IgD-negative memory B cell (primary cell): ENCODE data around the gene ROBO3. TPM values are rescaled to one million over a fixed set of nuclear protein-coding genes. Genes with fewer than 3 reads are reported as not detected.

Source experiments
- H3K27ac Mint-ChIP-seq, 3 donors: one replicate each; pipeline ENCODE4 v1.8.0; 2020 to 2022; ENCODE audit warnings: mild to moderate bottlenecking in 3 of 3, mixed read lengths in 3 of 3, moderate library complexity in 1 of 3
- H3K27me3 Mint-ChIP-seq: one replicate; pipeline ENCODE4 v1.8.0; 2021; ENCODE audit warnings: mixed read lengths
- H3K36me3 Mint-ChIP-seq: one replicate; pipeline ENCODE4 v1.8.0; 2020; ENCODE audit warnings: mild to moderate bottlenecking, mixed read lengths
- H3K4me1 Mint-ChIP-seq, 3 donors: one replicate each; pipeline ENCODE4 v1.8.0; 2020 to 2022; ENCODE audit warnings: mixed read lengths in 3 of 3, mild to moderate bottlenecking in 1 of 3
- H3K4me3 Mint-ChIP-seq, 4 donors: one replicate each; pipeline ENCODE4 v1.8.0; 2020 to 2022; ENCODE audit warnings: mild to moderate bottlenecking in 4 of 4, mixed read lengths in 4 of 4, moderate library complexity in 3 of 4
- H3K9me3 Mint-ChIP-seq, 3 donors: one replicate each; pipeline ENCODE4 v1.8.0; 2020 to 2021; ENCODE audit warnings: mixed read lengths in 3 of 3, mild to moderate bottlenecking in 1 of 3
- polyA plus RNA-seq: library from polyadenylated mRNA; unstranded; fragments of 300-500 nt; fragmentation: Illumina TruSeq; gene quantifications from one replicate; pipeline ENCODE4 v1.2.3, GENCODE V29; 2021

Gene ROBO3, protein sequence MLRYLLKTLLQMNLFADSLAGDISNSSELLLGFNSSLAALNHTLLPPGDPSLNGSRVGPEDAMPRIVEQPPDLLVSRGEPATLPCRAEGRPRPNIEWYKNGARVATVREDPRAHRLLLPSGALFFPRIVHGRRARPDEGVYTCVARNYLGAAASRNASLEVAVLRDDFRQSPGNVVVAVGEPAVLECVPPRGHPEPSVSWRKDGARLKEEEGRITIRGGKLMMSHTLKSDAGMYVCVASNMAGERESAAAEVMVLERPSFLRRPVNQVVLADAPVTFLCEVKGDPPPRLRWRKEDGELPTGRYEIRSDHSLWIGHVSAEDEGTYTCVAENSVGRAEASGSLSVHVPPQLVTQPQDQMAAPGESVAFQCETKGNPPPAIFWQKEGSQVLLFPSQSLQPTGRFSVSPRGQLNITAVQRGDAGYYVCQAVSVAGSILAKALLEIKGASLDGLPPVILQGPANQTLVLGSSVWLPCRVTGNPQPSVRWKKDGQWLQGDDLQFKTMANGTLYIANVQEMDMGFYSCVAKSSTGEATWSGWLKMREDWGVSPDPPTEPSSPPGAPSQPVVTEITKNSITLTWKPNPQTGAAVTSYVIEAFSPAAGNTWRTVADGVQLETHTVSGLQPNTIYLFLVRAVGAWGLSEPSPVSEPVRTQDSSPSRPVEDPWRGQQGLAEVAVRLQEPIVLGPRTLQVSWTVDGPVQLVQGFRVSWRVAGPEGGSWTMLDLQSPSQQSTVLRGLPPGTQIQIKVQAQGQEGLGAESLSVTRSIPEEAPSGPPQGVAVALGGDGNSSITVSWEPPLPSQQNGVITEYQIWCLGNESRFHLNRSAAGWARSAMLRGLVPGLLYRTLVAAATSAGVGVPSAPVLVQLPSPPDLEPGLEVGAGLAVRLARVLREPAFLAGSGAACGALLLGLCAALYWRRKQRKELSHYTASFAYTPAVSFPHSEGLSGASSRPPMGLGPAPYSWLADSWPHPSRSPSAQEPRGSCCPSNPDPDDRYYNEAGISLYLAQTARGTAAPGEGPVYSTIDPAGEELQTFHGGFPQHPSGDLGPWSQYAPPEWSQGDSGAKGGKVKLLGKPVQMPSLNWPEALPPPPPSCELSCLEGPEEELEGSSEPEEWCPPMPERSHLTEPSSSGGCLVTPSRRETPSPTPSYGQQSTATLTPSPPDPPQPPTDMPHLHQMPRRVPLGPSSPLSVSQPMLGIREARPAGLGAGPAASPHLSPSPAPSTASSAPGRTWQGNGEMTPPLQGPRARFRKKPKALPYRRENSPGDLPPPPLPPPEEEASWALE (N-terminal part only)
- polyA plus RNA-seq, result not detected

- H3K27me3 Mint-ChIP-seq, result peaks cover 68% of the 10 kb centered on the region
- H3K27ac Mint-ChIP-seq, result no peak within 1 kb of the TSS
- peak within 1 kb of the TSS in 2 of 4 donors; percentile 23 to 38 for H3K4me3 Mint-ChIP-seq
- no peaks in the 10 kb centered on the region for H3K36me3 Mint-ChIP-seq
- peaks cover 7 to 14% (median 8%) of the 10 kb centered on the region in 3 donors for H3K4me1 Mint-ChIP-seq
- peaks cover 0 to 2% (median 0%) of the 10 kb centered on the region in 3 donors for H3K9me3 Mint-ChIP-seq
Observed at GRCh38 chr11:124865181-124865901, at the start of gene ROBO3. Gene ROBO3 (plus strand): TSS chr11:124865432. CDS start chr11:124865578, 146 bp downstream.

DNA sequence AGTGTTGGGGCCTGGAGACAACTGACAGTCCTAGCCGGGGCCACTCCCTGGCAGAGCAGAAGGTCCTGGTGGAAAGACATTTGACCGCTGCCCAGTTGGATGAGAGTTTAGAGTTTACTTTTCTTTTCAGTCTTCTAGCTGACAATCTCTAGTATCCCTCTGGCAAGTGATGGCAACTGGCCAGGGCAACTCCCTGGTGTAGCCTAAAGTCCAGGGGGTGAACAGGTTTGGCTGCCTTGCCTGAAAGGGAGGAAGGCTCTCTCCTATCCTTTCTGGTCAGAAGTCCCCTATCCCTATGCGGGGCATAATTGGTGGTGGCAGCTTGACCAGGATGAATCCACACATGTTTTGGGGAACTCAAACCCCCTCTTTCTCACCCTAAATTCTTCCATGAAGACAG is 48.2 kb upstream of the ROBO3 start:
- Mint-ChIP-seq H3K9me3 (no peaks in the 10 kb centered on the region), H3K4me3 (no peak overlapping the region), H3K4me1 (no peaks in the 10 kb centered on the region), H3K27me3 (peaks cover 17% of the 10 kb centered on the region), H3K27ac (peak overlapping the region in 1 of 3 donors; percentile 91), H3K36me3 (no peaks in the 10 kb centered on the region)

DNA sequence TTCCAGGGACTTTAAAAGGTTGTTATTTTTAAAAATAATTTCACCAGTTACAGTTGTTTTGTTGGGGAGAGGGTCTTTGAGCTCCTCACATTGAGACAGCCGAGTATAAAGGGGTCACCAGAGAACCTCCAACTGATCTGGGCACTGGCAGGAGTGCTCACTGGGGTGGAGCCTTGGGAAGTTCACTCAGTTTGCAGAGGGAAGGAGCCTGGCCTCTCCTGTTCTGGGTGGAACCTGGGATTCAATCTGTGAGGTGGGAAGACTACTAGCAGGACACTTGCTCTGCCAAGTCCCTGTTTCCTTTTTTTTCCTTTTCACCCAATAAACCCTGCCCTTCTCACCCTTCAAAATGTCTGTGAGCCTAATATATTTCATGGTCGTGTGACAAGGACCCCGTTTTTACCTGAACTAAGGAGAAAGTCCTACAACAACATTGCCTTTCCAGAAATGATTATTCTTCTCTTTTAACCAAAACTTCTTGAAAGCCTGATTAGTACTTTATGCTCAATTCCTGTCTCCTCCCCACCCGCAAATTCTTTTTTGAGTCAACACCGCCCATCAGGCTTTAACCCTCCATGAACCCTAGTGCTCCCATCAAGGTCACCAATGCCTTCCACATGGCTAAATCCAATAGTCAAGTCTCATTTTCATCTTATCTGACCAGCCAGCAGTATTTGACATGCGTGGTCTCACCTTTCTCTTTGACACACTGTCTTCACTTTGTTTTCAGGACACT is 43.1 kb upstream of the ROBO3 start:
- Mint-ChIP-seq H3K9me3 (no peaks in the 10 kb centered on the region), H3K27ac (no peak overlapping the region), H3K4me1 (no peaks in the 10 kb centered on the region), H3K4me3 (no peak overlapping the region), H3K36me3 (peaks cover 4% of the 10 kb centered on the region), H3K27me3 (peaks cover 18% of the 10 kb centered on the region)

GRCh38 chr11:124823512-124824376 is 41.5 kb upstream of the ROBO3 start:
- H3K36me3 Mint-ChIP-seq, result peaks cover 4% of the 10 kb centered on the region
- peaks cover 10% of the 10 kb centered on the region for H3K27me3 Mint-ChIP-seq
- H3K9me3 Mint-ChIP-seq, result no peaks in the 10 kb centered on the region
- H3K27ac Mint-ChIP-seq, result no peak overlapping the region
- H3K4me3 Mint-ChIP-seq, result no peak overlapping the region
- H3K4me1 Mint-ChIP-seq, result no peaks in the 10 kb centered on the region

GRCh38 chr11:124825876-124826275 is 39.4 kb upstream of the ROBO3 start:
- no peak overlapping the region for H3K27ac Mint-ChIP-seq
- H3K36me3 Mint-ChIP-seq, result peaks cover 4% of the 10 kb centered on the region
- H3K4me1 Mint-ChIP-seq, result peaks cover 0 to 2% (median 0%) of the 10 kb centered on the region in 3 donors
- H3K4me3 Mint-ChIP-seq, result no peak overlapping the region
- H3K9me3 Mint-ChIP-seq, result no peaks in the 10 kb centered on the region
- peaks cover 10% of the 10 kb centered on the region for H3K27me3 Mint-ChIP-seq

- no peaks in the 10 kb centered on the region for H3K9me3 Mint-ChIP-seq
- peaks cover 17% of the 10 kb centered on the region for H3K27me3 Mint-ChIP-seq
- H3K27ac Mint-ChIP-seq, result peak overlapping the region in 1 of 3 donors; percentile 53
- no peaks in the 10 kb centered on the region for H3K36me3 Mint-ChIP-seq
- no peak overlapping the region for H3K4me3 Mint-ChIP-seq
- H3K4me1 Mint-ChIP-seq, result peaks cover 0 to 2% (median 0%) of the 10 kb centered on the region in 3 donors
Observed at GRCh38 chr11:124829986-124830385, 35.2 kb upstream of the ROBO3 start.

DNA sequence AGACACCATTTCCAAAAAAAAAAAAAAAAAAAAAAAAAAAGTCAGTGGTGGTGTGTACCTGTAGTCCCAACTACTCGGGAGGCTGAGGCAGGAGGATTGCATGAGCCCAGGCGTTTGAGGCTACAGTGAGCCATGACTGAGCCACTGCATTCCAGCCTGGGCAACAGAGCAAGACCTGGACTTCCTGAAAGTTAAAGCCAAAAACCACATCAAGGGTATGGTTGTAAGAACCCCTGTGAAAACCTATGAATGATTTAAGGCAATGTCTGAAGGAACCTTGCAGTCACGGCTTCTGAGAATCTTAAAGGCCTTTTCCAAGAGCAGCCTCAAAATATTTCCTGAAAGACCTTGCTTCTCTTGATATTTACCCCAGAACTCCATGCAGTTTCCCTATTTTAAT is 34.5 kb upstream of the ROBO3 start:
- Mint-ChIP-seq H3K4me3 (no peak overlapping the region), H3K36me3 (no peaks in the 10 kb centered on the region), H3K27ac (no peak overlapping the region), H3K27me3 (peaks cover 19% of the 10 kb centered on the region), H3K4me1 (peaks cover 0 to 3% (median 0%) of the 10 kb centered on the region in 3 donors), H3K9me3 (no peaks in the 10 kb centered on the region)

GRCh38 chr11:124831897-124832296 is 33.3 kb upstream of the ROBO3 start:
- Mint-ChIP-seq H3K36me3 (no peaks in the 10 kb centered on the region), H3K9me3 (no peaks in the 10 kb centered on the region), H3K27me3 (peaks cover 23% of the 10 kb centered on the region), H3K4me1 (peaks cover 5 to 8% (median 6%) of the 10 kb centered on the region in 3 donors), H3K4me3 (no peak overlapping the region), H3K27ac (no peak overlapping the region)

DNA sequence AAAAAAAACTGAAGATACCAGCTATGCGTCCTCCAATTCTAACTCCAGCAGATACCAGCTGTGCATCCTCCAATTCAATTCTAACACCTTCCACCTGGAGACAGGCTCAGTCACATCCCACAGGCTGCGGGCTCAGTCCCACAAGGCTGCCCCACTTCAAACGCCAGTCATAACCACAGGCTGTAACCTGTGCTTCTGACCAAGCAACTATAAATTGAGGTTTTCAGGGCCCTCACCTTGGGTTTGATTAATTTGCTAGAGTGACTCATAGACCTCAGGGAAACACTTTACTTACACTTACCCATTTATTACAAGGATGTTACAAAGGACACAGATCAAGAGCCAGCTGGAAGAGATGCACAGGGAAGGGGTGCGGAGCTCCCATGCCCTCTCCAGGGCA is 32.7 kb upstream of the ROBO3 start:
- H3K27me3 Mint-ChIP-seq, result peaks cover 26% of the 10 kb centered on the region
- H3K27ac Mint-ChIP-seq, result no peak overlapping the region

DNA sequence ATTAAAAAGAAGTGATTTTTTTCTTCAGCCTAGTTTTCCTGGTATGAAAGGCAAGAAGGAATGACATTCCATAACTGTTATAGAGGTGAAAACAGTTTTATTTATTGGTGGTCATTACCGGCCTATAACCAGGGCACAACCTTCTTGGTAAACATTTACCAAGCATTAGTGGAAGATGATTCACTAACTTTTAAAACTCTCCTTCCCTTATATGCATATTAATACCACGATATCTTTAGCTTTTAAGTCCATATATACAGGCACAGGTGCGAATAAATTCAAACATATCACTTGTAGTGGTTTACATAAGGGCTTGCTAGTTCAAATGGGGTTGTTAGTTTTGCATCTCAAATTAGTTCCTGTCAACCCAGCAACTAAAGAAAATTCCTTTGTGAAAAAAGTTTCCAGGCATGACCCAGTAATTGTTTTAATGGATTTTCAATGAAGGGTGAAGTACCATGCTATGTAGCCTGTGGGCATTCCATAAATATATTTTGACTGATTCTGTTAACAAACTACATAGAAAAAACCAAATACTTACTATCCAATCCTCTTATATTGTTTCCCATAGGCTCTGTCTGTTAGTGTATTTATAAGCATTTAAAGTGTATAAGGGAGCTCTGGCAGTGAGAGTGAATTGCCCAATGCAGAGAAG is 30.6 kb upstream of the ROBO3 start:
- H3K27ac Mint-ChIP-seq, result no peak overlapping the region
- no peaks in the 10 kb centered on the region for H3K36me3 Mint-ChIP-seq
- peaks cover 42% of the 10 kb centered on the region for H3K27me3 Mint-ChIP-seq
- no peak overlapping the region for H3K4me3 Mint-ChIP-seq
- peaks cover 8 to 15% (median 9%) of the 10 kb centered on the region in 3 donors for H3K4me1 Mint-ChIP-seq
- H3K9me3 Mint-ChIP-seq, result no peaks in the 10 kb centered on the region

More for the DNA sequence above, 32.7 kb upstream of the ROBO3 start:
- H3K4me1 Mint-ChIP-seq, result peaks cover 8 to 10% (median 9%) of the 10 kb centered on the region in 3 donors
- no peak overlapping the region for H3K4me3 Mint-ChIP-seq
- H3K9me3 Mint-ChIP-seq, result no peaks in the 10 kb centered on the region
- no peaks in the 10 kb centered on the region for H3K36me3 Mint-ChIP-seq

GRCh38 chr11:124835918-124836317 is 29.3 kb upstream of the ROBO3 start:
- H3K4me1 Mint-ChIP-seq, result peaks cover 8 to 16% (median 12%) of the 10 kb centered on the region in 3 donors
- no peaks in the 10 kb centered on the region for H3K9me3 Mint-ChIP-seq
- peaks cover 52% of the 10 kb centered on the region for H3K27me3 Mint-ChIP-seq
- H3K4me3 Mint-ChIP-seq, result peak overlapping the region in 2 of 4 donors; percentile 25 to 73
- peak overlapping the region in 1 of 3 donors; percentile 74 for H3K27ac Mint-ChIP-seq
- no peaks in the 10 kb centered on the region for H3K36me3 Mint-ChIP-seq

DNA sequence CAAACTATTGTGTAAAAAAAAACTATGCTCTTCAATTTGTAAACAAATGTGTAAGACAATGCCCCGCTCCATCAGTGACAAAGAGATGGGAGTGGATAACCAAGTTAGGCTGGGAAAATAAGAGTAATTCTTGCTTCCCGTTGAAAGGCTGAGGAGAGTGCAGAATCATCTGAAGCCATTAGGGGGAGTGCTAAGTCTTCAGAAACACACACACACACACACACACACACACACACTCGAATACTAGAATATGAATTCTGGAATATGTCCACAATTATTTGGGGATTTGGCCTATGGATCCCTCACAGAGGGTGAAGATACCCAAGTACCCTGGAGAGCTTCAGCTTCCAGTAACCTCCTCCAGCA is 27.8 kb upstream of the ROBO3 start:
- Mint-ChIP-seq H3K36me3 (no peaks in the 10 kb centered on the region), H3K27ac (peak overlapping the region in 1 of 3 donors; percentile 30), H3K4me1 (peaks cover 8 to 16% (median 14%) of the 10 kb centered on the region in 3 donors), H3K9me3 (peaks cover 0 to 2% (median 0%) of the 10 kb centered on the region in 3 donors), H3K4me3 (peak overlapping the region in 1 of 4 donors; percentile 16), H3K27me3 (peaks cover 61% of the 10 kb centered on the region)
